Stimulated activated memory B cell treated with anti-CD40 and anti-IgM and Interleukin-4, amounts not matched to agents 10 μg/mL and 1 μg/mL and 100 μg/mL, for 72 hours (primary cell): ENCODE measurements around the gene NFASC.

Experiments used
- ATAC-seq: fragments of 150-1000 bp; cut with Tn5 transposase; 2 replicates; pipeline ENCODE4 v1.10.0; 2021
- H3K27ac Mint-ChIP-seq: one replicate; pipeline ENCODE4 v1.8.0; 2022; ENCODE audit warnings: mild to moderate bottlenecking, mixed read lengths
- H3K27me3 Mint-ChIP-seq: one replicate; pipeline ENCODE4 v1.8.0; 2022; ENCODE audit warnings: mixed read lengths
- H3K36me3 Mint-ChIP-seq: one replicate; pipeline ENCODE4 v1.8.0; 2022; ENCODE audit warnings: mixed read lengths
- H3K4me1 Mint-ChIP-seq: one replicate; pipeline ENCODE4 v1.8.0; 2022; ENCODE audit warnings: mixed read lengths
- H3K4me3 Mint-ChIP-seq: one replicate; pipeline ENCODE4 v1.8.0; 2022; ENCODE audit warnings: mild to moderate bottlenecking, moderate library complexity, mixed read lengths
- H3K9me3 Mint-ChIP-seq: one replicate; pipeline ENCODE4 v1.8.0; 2022; ENCODE audit warnings: mixed read lengths

NFASC gene

DNA sequence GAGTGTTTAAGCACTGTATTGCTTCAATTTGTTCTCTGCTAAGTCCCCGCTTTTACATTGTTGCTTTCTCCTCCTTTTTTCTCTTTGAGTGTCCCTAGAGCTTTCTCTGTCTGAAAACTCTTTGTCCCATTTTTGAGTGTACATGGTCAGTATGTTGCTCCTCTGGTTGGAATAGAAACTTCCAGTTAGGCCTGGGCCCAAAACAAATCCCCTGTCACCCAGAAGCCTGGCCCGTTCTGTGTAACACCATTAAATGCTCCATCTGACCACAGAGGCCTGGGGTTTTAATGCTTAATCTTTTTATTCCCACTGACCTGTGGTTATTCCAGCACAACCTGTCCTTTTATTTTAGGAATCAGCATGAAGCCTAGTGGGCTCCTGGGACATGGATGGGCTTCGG lies 28.3 kb upstream of the NFASC start:
- ATAC-seq: no peak
- H3K27ac Mint-ChIP-seq: peak overlapping the region; percentile 18
- H3K4me1 Mint-ChIP-seq: peaks cover 19% of the 10 kb centered on the region
- peaks cover 4% of the 10 kb centered on the region for H3K27me3 Mint-ChIP-seq
- no peak overlapping the region for H3K4me3 Mint-ChIP-seq
- no peaks in the 10 kb centered on the region for H3K36me3 Mint-ChIP-seq
- H3K9me3 Mint-ChIP-seq: no peaks in the 10 kb centered on the region

DNA sequence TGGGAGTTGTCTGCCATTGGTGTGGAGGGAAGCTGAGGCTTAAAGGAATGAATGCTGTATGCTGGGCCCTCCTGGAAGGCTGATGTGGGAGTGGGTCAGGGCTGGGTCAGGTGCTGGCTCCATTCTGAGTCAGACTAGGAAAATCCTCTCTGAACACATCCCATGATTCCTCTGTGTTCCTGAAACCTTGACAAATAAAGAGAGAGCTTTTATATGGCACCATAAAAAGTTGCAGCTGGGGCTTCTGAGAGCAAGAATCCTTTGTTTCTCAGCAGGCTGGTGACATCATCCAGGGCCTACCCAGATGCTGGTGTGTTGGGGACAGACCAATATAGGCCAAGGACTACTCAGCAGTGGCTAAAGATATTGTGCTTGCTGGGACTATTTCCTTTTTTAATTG lies 27.8 kb upstream of the NFASC start:
- no peak overlapping the region for H3K4me3 Mint-ChIP-seq
- ATAC-seq: no peak
- peaks cover 19% of the 10 kb centered on the region for H3K4me1 Mint-ChIP-seq
- H3K27me3 Mint-ChIP-seq: no peaks in the 10 kb centered on the region
- H3K27ac Mint-ChIP-seq: no peak overlapping the region
- H3K9me3 Mint-ChIP-seq: no peaks in the 10 kb centered on the region
- no peaks in the 10 kb centered on the region for H3K36me3 Mint-ChIP-seq

DNA sequence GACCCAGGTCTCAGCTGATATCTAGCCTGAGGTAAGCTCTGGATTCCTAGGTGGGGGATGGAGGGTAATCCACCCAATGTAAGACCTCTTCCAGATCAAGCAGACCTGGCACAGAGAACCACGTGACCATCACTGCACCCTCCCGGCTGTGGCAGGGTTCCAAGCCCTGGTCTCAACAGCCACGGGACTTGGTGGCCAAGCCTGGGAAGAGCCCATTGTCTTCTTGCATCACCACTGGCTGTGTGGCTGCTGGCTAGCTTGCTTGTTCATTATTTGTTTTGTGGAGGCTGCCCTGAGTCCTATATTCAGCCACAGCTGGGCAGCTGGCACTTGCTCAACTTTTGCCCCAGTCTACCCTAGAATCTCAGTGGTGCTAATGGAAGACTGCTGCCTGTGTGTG lies 24.1 kb upstream of the NFASC start:
- ATAC-seq: no peak
- Mint-ChIP-seq H3K36me3 (no peaks in the 10 kb centered on the region), H3K4me3 (no peak overlapping the region), H3K4me1 (peaks cover 13% of the 10 kb centered on the region), H3K27me3 (no peaks in the 10 kb centered on the region), H3K27ac (no peak overlapping the region), H3K9me3 (no peaks in the 10 kb centered on the region)

DNA sequence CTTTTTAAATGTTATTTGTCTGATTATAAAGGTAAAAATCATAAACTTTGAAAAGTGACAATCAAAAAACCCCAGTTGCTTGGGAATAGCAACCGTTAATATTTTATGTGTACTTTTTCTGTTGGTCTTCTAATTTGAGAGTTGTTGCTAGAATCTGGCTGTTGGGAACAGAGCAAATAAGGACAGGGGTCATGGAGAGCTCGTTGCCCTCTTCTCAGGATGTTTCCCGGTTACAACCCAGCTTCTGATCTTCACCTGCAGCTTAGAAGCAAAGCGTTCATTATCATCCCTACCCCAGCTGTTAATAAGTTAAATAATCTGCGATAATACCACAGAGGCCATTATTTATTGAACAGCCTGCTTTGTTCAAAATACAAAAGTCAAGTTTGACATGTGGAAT lies 22.1 kb upstream of the NFASC start:
- H3K27ac Mint-ChIP-seq: no peak overlapping the region
- H3K36me3 Mint-ChIP-seq: no peaks in the 10 kb centered on the region
- H3K4me1 Mint-ChIP-seq: no peaks in the 10 kb centered on the region
- ATAC-seq: no peak
- no peaks in the 10 kb centered on the region for H3K9me3 Mint-ChIP-seq
- no peak overlapping the region for H3K4me3 Mint-ChIP-seq
- H3K27me3 Mint-ChIP-seq: no peaks in the 10 kb centered on the region

DNA sequence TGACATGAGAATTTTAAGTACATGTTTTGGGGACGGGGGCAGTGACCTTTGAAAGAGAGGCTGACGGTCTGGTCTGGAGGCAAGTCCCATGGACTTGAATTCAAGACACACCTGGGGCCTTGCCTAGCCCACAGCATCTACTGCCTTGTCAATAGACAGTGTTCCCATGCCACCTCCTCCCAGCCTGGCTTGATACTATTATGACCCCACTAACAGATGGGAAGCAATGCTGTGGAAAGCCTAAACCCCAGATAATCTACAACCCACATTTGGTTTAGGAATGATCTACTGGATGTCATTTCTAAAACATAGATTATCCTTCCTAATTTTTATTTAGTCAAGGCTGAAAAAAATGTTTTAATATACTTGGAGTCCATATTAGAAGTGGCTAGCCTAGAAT lies 17.8 kb upstream of the NFASC start:
- no peak for ATAC-seq
- H3K27me3 Mint-ChIP-seq: peaks cover 30% of the 10 kb centered on the region
- H3K4me1 Mint-ChIP-seq: no peaks in the 10 kb centered on the region

DNA sequence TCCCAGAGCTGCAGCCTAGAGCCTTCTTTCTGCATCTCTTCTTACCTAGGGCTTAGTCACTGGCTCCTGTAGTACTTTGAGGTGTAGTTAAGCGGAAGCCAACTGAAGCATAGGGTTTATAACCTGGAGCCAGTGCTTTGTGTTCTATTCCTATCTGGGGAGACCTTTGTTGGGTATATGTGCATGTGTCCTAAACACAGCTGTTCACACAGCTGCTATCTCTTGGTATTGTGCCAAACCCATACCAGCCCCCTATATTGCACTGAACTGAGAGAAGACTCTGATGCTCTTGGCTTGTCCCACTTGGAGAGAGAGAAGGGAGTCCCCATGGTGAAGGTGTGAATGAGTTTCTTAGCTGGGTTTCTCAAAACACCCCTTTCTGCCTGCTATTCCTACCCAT lies 17.2 kb upstream of the NFASC start:
- H3K4me1 Mint-ChIP-seq: no peaks in the 10 kb centered on the region
- no peak overlapping the region for H3K4me3 Mint-ChIP-seq
- no peak overlapping the region for H3K27ac Mint-ChIP-seq
- H3K36me3 Mint-ChIP-seq: no peaks in the 10 kb centered on the region
- ATAC-seq: no peak
- peaks cover 36% of the 10 kb centered on the region for H3K27me3 Mint-ChIP-seq
- H3K9me3 Mint-ChIP-seq: no peaks in the 10 kb centered on the region

More for the DNA sequence above, 17.8 kb upstream of the NFASC start:
- no peak overlapping the region for H3K27ac Mint-ChIP-seq
- H3K4me3 Mint-ChIP-seq: no peak overlapping the region
- H3K9me3 Mint-ChIP-seq: no peaks in the 10 kb centered on the region
- H3K36me3 Mint-ChIP-seq: no peaks in the 10 kb centered on the region

DNA sequence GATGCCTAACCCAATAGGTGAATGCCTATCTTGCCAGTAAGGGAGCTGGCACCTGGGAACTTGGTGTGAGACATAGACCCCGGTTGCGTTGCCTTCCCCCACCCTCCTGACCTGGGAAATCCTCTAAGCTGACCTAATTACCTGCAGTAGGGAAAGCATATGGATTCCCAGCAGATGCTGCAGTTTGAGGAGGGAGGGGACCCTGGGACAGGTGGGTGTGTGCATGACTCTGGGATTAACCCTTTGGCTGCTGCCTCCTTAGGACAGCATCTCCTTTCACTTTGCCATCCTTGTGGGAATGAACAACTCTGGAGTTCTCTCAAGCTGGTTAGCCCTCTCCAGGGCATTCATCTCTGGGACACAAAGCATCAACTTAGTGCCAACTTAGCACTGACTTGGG lies 16.4 kb upstream of the NFASC start:
- H3K9me3 Mint-ChIP-seq: no peaks in the 10 kb centered on the region
- no peak overlapping the region for H3K4me3 Mint-ChIP-seq
- ATAC-seq: no peak
- no peaks in the 10 kb centered on the region for H3K4me1 Mint-ChIP-seq
- H3K27me3 Mint-ChIP-seq: peaks cover 43% of the 10 kb centered on the region
- H3K27ac Mint-ChIP-seq: no peak overlapping the region
- no peaks in the 10 kb centered on the region for H3K36me3 Mint-ChIP-seq

DNA sequence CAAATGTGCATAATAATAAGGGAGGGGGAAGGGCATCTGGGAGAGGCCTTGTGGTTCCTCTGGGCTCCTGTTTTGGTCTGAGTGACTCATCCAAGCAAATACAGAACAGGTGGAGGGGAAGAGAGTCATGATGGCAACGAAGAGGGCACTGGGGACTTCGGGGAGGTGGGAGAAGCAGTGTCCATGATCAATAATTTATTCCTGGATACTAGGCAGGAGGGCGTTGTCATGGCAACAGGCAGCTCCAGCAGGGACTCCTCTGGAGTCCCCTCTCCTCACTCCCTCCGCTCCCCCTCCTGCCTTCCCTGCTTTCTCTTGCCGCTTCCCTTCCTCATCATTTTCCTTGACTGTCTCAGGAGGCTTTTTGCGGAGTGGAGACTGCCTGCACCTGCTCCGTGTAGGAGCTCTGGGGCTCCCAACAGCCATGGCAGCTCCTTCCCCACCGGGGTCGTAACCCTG lies 12.3 kb upstream of the NFASC start:
- H3K27me3 Mint-ChIP-seq: peaks cover 43% of the 10 kb centered on the region

DNA sequence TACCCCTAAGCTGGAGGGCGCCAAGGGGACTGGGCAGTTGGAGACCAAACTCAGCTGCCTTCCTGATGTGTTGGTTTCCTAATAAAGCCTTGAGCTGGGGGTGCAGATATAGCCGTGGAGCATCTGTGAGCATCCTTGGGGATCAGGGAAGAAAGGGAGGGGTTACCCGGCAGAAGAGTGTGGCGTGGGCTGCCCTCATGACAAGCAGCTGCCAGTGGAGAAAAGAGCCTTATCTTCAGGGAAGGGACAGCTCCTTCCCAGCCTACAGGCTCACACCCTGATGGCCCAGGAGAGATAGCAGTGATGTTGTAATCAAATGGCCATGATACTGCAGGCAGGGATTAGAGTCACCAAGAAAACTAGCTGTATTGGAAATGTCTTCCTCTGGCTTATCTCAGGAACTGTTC lies 10.8 kb upstream of the NFASC start:
- peaks cover 54% of the 10 kb centered on the region for H3K27me3 Mint-ChIP-seq
- H3K27ac Mint-ChIP-seq: no peak overlapping the region
- H3K4me3 Mint-ChIP-seq: no peak overlapping the region

More for the DNA sequence above, 12.3 kb upstream of the NFASC start:
- Mint-ChIP-seq H3K9me3 (no peaks in the 10 kb centered on the region), H3K36me3 (no peaks in the 10 kb centered on the region), H3K27ac (no peak overlapping the region), H3K4me3 (no peak overlapping the region), H3K4me1 (no peaks in the 10 kb centered on the region)
- no peak for ATAC-seq

DNA sequence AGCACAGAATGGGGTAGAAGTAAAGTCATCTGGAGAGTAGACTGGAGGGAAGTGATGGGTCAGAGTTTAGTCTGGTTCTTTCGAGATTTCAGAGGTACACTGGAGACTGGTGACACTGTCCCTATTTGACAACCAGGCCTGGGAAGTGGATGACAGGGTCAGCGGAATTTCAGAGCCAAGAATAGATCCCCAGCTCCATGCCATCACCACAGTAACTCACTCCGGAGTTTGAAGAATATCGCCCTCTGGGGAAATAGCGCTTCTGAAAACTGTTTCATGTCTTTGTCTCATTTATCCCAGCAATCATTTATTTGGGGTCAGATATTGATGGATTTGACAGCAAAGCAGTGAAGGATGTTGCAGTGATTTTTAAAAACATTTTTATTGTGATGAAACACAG lies 7.6 kb upstream of the NFASC start:
- Mint-ChIP-seq H3K9me3 (no peaks in the 10 kb centered on the region), H3K36me3 (no peaks in the 10 kb centered on the region), H3K27ac (no peak overlapping the region), H3K4me1 (no peaks in the 10 kb centered on the region), H3K4me3 (no peak overlapping the region), H3K27me3 (peaks cover 24% of the 10 kb centered on the region)
- no peak for ATAC-seq

More for the DNA sequence above, 10.8 kb upstream of the NFASC start:
- no peak for ATAC-seq
- no peaks in the 10 kb centered on the region for H3K9me3 Mint-ChIP-seq
- H3K36me3 Mint-ChIP-seq: no peaks in the 10 kb centered on the region
- no peaks in the 10 kb centered on the region for H3K4me1 Mint-ChIP-seq

DNA sequence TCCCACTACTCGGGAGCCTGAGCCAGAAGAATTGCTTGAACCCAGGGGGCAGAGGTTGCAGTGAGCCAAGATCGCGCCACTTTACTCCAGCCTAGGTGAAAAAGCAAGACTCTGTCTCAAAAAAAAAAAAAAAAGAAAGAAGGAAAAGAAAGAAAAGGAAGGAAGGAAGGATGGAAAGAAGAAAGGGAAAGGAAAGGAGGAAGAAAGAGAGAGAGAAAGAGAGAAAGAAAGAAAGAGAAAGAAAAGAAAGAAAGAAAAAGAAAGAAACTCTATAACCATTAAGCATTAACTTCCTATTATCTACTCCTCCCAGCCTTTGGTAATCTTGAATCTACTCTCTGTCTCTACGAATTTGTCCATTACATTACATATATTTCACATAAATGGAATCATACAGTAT lies 6.9 kb upstream of the NFASC start:
- H3K4me1 Mint-ChIP-seq: no peaks in the 10 kb centered on the region
- no peak overlapping the region for H3K4me3 Mint-ChIP-seq
- no peaks in the 10 kb centered on the region for H3K9me3 Mint-ChIP-seq
- ATAC-seq: no peak
- no peaks in the 10 kb centered on the region for H3K36me3 Mint-ChIP-seq
- no peak overlapping the region for H3K27ac Mint-ChIP-seq
- peaks cover 21% of the 10 kb centered on the region for H3K27me3 Mint-ChIP-seq

DNA sequence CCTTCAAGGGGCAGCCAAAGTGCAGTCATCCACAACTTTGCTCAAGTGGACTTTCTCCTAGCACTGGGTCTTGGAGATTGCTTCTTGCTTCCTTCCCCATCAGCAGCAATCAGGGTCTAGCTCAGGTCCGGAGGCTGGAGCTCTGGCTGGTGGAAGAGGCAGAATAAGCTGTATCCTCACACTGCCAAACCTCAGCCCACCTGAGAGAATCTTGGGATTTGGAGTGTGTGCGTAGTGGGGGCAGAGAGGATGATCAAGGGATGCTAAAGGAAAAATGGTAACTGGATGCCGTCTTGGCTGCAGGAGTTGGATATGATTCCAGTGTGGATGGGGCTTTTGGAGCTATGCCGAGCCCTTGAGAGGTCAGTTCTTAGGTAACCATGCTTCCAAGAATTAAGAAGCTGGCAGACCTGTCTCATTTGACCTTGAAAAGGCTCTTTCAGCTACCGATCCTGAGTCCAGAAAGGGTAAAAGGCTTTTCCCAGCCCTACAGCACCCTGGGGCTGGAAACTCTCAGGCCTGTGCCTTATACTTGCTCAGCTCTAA lies 4.5 kb upstream of the NFASC start:
- Mint-ChIP-seq H3K27ac (no peak overlapping the region), H3K9me3 (no peaks in the 10 kb centered on the region), H3K4me1 (no peaks in the 10 kb centered on the region), H3K36me3 (no peaks in the 10 kb centered on the region), H3K27me3 (peaks cover 22% of the 10 kb centered on the region), H3K4me3 (no peak overlapping the region)
- ATAC-seq: no peak

DNA sequence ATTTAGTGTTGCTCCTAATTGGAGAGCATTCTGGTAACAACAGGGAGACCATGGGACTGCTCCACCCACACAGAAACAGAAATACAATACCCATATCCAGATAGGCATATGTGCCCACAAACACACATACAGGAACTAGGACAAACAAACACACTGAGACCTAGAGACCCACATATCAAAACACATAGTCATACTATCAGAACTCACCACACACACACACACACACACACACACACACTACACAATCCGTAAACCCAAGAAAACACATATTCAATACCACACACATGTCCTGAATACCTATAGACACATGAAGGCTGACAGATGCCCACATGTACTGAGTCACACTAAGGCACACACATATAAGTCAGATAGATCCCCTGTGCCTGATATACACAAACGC lies 3.5 kb upstream of the NFASC start:
- ATAC-seq: no peak
- peaks cover 22% of the 10 kb centered on the region for H3K27me3 Mint-ChIP-seq

DNA sequence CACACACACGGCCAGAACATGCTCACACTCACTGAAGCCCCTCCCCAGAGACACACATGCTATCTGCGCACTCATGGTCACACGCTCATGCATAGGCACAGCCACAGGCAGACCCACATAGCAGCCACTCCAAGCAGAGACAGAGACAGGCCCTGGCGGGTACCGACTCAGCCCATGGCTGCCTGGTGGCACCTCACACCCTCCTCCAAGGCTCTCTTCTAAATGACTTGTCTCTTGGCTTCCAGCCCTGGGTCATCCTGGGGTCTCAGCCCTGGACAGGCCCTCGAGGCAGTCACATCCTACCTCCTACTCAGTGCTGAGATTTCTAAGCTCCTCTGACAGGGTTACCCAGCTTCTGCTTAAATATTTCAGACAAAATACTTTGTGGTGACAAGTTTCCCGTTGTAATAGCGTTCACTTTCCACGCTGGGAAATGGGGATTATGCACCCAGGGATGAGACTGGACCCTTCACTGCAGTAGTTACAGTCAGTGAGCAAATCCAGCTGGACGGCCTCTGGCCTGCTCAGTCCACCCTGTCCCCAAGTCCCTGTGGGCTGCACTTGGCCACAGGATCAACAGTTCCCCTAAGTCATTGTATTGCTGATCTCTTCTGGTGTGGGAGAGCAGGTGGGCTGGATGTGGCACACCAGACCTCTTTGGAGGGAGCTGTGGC lies 2.9 kb upstream of the NFASC start:
- no peaks in the 10 kb centered on the region for H3K4me1 Mint-ChIP-seq
- H3K27me3 Mint-ChIP-seq: peaks cover 22% of the 10 kb centered on the region
- no peaks in the 10 kb centered on the region for H3K9me3 Mint-ChIP-seq
- ATAC-seq: peak; percentile 9
- H3K4me3 Mint-ChIP-seq: no peak overlapping the region
- H3K27ac Mint-ChIP-seq: no peak overlapping the region
- no peaks in the 10 kb centered on the region for H3K36me3 Mint-ChIP-seq

More for the DNA sequence above, 3.5 kb upstream of the NFASC start:
- H3K4me1 Mint-ChIP-seq: no peaks in the 10 kb centered on the region
- H3K4me3 Mint-ChIP-seq: no peak overlapping the region
- H3K36me3 Mint-ChIP-seq: no peaks in the 10 kb centered on the region
- no peaks in the 10 kb centered on the region for H3K9me3 Mint-ChIP-seq
- no peak overlapping the region for H3K27ac Mint-ChIP-seq

DNA sequence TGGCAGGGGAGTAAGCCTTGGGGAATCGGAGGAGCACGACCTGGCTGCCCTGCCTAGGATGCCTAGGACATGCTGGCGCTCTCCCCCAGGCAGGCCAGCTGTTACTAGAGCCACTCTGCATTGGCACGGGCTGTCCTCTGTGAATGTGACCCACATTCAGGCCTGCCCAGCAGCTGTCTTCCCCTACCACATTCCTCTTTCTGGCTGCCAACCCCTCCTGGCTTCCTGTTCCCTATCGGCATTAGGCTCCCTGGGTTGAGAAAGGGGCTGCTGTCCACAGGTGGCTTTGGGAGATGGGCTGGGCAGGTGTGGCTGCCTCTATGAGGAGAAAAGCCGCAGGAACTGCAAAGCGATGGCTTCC lies 2.3 kb upstream of the NFASC start:
- ATAC-seq: no peak
- Mint-ChIP-seq H3K4me3 (no peak overlapping the region), H3K36me3 (no peaks in the 10 kb centered on the region), H3K27ac (no peak overlapping the region), H3K9me3 (no peaks in the 10 kb centered on the region), H3K4me1 (no peaks in the 10 kb centered on the region), H3K27me3 (peaks cover 24% of the 10 kb centered on the region)

DNA sequence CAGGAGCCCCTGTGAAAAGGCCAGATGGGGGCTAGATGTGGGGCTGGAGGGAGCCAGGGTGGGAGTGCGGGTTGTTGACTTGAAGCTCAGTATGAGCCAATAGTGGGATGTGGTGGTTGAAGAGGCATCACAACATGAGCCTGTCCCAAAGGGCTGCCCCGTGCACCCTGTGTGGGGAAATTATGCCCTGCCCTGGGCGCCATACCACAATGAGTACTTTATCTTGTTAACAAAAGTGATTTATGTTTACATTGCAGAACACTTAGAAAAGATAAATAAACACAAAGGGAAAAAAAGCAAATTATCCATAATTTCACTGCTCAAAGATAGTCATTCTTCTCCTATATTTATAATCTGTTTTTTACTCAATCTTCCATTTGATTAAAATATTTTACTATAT lies 1.6 kb upstream of the NFASC start:
- H3K27me3 Mint-ChIP-seq: peaks cover 26% of the 10 kb centered on the region
- no peak overlapping the region for H3K4me3 Mint-ChIP-seq

More for the DNA sequence above, 1.6 kb upstream of the NFASC start:
- Mint-ChIP-seq H3K36me3 (no peaks in the 10 kb centered on the region), H3K4me1 (no peaks in the 10 kb centered on the region), H3K9me3 (no peaks in the 10 kb centered on the region), H3K27ac (no peak overlapping the region)
- ATAC-seq: no peak
